Activated CD8-positive, alpha-beta memory T cell treated with anti-CD3 and anti-CD28 coated beads, Interleukin-2, amount 50 U/mL, for 1 hour (primary cell): ENCODE results near the gene HPS1.
"Not testable (repeated sequence)": the region's sequence is repeated elsewhere in the genome, so short reads cannot be mapped to it uniquely, and the experiment has no call there.

Experiments used
- DNase-seq: peaks from one replicate; pipeline ENCODE4 v3.0.0-alpha.2; 2020; ENCODE audit errors: extremely low read depth

Gene HPS1

GRCh38 chr10:98390406-98390805 lies 56.3 kb downstream of the HPS1 start:
- no peak for DNase-seq

- no peak for DNase-seq
Measured at GRCh38 chr10:98389398-98389797, 57.3 kb downstream of the HPS1 start.

- no peak for DNase-seq
Measured at GRCh38 chr10:98388101-98388655, 58.6 kb downstream of the HPS1 start.

- no peak for DNase-seq
Measured at GRCh38 chr10:98384531-98385133, 62.1 kb downstream of the HPS1 start.

- DNase-seq = no peak
Measured at GRCh38 chr10:98383869-98384268, 62.9 kb downstream of the HPS1 start.

GRCh38 chr10:98383134-98383667 lies 63.5 kb downstream of the HPS1 start:
- not testable (repeated sequence) for DNase-seq

GRCh38 chr10:98382691-98383101 lies 64.0 kb downstream of the HPS1 start:
- DNase-seq = no peak

- DNase-seq = no peak
Measured at GRCh38 chr10:98380493-98381339, 66.0 kb downstream of the HPS1 start.

GRCh38 chr10:98378722-98379121 lies 68.0 kb downstream of the HPS1 start:
- no peak for DNase-seq

- DNase-seq = no peak
Measured at GRCh38 chr10:98377536-98377935, 69.2 kb downstream of the HPS1 start.

GRCh38 chr10:98377001-98377400 lies 69.7 kb downstream of the HPS1 start:
- DNase-seq = no peak

GRCh38 chr10:98376485-98376884 lies 70.2 kb downstream of the HPS1 start:
- no peak for DNase-seq

GRCh38 chr10:98374217-98374985 lies 72.3 kb downstream of the HPS1 start:
- no peak for DNase-seq

GRCh38 chr10:98373260-98374040 lies 73.3 kb downstream of the HPS1 start:
- no peak for DNase-seq

- no peak for DNase-seq
Measured at GRCh38 chr10:98370831-98371820, 75.6 kb downstream of the HPS1 start.

GRCh38 chr10:98369801-98370200 lies 76.9 kb downstream of the HPS1 start:
- no peak for DNase-seq

- no peak for DNase-seq
Measured at GRCh38 chr10:98368644-98369043, 78.1 kb downstream of the HPS1 start.

- DNase-seq = no peak
Measured at GRCh38 chr10:98367604-98368451, 78.9 kb downstream of the HPS1 start.
